ENCODE measurements around the gene SLC32A1. TPM values are rescaled to one million over a fixed set of nuclear protein-coding genes. Genes with fewer than 3 reads are reported as not detected.

SLC32A1 gene
- total RNA-seq, 1 donor from 2014 or later = not detected

DNA sequence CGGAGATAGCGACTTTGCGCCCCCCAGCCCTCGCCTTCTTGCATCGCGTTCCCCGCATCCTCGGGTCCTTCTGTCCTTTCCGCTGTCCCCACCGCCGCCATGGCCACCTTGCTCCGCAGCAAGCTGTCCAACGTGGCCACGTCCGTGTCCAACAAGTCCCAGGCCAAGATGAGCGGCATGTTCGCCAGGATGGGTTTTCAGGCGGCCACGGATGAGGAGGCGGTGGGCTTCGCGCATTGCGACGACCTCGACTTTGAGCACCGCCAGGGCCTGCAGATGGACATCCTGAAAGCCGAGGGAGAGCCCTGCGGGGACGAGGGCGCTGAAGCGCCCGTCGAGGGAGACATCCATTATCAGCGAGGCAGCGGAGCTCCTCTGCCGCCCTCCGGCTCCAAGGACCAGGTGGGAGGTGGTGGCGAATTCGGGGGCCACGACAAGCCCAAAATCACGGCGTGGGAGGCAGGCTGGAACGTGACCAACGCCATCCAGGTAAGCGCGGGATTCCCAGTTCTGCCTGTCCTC is 401 bp downstream of the SLC32A1 start:
- DNase-seq (no peak), ATAC-seq (ENCODE audit: poor library complexity) (no peak)
- intact Hi-C loops (cut with DNase I) = no loop called here

DNA sequence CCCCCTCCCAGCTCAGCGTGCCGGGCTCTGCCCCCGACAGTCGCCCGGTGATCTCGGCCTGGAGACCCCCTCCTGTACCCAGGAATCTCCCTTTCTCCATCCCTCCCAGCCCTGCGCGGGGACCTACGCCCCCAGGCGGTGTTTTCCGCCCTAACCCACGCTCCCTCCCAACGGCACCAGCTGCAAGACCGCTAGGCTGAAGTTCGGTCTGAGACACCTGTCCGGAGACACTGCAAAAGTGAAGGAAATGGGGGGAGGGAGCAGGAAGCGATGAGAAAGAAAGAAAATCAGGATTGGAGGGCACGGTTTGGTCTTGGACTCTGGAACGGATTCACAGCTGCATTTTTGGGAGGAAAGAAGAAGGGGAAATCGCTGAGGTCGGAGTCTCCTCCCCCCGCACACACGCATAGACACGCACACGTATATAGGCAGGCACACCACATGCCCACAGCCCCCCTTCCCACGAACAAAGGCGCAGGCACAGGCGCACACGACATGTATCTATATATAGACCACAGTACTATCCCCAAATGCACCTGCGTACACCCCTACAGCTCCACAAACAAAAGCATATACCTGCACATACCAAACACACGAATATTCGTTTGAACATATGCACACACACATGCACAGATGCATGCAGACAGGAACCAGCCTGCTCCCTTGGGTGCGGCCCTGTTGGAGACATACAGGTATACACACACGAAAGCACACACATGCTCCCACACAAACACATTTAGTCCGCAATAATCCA is 1.0 kb downstream of the SLC32A1 start:
- intact Hi-C loops (cut with DNase I) = no loop called here
- DNase-seq (no peak), ATAC-seq (ENCODE audit: poor library complexity) (no peak)

DNA sequence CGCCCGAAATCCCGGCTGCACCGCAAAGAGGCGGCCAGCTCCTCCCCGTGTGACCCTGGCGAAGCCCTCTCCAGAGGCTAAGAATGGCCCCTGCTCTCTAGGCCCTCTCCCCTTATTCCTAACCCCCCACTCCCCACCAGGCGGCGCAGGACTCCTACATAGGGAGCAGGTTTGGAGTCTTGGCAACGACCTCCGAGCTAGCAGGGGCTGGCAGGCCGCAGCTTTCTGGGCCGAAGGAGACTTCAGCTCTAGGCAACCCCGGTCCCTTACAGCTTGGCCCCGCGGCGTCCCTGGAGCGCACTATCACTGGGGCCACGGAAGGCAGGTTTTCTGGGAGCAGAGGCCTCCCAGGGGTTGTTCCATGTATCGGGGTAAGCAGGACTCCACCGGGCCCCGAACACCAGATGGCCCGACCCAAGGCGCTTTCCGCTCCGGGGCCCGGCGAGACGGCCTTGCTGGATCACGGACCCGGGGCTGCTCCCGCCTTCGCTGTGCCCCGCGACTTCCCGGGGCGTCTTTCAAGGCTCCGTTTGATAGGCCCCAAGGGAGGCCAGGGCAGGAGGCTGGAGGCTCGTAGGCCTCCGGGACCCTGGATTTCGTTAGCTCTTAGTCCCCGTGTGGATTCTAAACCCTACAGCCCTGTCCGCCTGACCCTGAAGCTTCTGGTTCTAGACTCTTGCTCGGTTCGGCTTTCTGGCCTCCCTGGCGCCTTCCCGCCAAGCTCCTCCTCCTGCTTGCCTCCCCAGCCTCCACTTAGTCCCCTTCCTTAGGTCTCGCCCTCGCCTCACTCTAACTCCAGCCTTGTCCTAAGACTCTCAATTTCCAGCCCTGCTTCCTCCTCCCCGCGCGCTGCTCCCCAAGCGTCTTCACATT is 1.9 kb downstream of the SLC32A1 start:
- ATAC-seq (ENCODE audit: poor library complexity) (no peak), DNase-seq (peak; percentile 42)
- intact Hi-C loops (cut with DNase I) = no loop called here

DNA sequence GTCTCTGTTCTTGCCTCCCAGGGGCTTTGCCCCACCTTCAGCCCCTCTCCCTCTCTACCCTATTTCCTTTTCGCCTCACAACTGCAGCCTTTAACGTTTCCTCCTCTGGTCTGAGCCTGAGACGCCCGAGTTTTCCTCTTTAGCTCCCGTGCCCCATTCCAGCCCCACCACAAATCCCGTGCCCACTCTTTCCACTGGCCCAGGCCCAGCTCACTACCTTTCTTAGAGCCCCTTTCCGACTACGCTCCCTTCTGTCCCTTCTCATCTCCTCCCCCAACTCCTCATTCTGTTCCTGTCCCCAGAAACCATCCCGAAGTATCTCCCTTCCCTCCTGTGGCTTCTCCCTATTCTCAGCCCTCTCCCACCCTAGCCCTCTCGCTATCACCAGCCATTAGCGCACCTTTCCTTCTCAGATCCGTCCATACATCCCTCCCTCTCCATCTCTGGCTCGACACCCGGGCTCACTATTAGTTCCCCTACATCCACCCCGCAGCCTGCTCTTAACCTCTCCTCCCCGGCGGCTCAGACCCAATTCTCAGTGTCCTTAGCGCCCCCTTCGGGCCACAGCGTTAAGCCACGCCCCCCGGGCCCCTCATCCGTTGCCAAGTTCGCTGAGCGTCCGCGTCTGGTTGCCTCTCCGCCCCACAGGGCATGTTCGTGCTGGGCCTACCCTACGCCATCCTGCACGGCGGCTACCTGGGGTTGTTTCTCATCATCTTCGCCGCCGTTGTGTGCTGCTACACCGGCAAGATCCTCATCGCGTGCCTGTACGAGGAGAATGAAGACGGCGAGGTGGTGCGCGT is 2.7 kb downstream of the SLC32A1 start:
- DNase-seq (no peak), ATAC-seq (ENCODE audit: poor library complexity) (no peak)
- intact Hi-C loops (cut with DNase I) = no loop called here

- intact Hi-C loops (cut with DNase I) = no loop called here
- no peak for ATAC-seq (ENCODE audit: poor library complexity)
- DNase-seq = peak; percentile 36
Observed at GRCh38 chr20:38727607-38728190, 3.4 kb downstream of the SLC32A1 start.

GRCh38 chr20:38728191-38728781 is 4.0 kb downstream of the SLC32A1 start:
- intact Hi-C loops (cut with DNase I) = no loop called here

DNA sequence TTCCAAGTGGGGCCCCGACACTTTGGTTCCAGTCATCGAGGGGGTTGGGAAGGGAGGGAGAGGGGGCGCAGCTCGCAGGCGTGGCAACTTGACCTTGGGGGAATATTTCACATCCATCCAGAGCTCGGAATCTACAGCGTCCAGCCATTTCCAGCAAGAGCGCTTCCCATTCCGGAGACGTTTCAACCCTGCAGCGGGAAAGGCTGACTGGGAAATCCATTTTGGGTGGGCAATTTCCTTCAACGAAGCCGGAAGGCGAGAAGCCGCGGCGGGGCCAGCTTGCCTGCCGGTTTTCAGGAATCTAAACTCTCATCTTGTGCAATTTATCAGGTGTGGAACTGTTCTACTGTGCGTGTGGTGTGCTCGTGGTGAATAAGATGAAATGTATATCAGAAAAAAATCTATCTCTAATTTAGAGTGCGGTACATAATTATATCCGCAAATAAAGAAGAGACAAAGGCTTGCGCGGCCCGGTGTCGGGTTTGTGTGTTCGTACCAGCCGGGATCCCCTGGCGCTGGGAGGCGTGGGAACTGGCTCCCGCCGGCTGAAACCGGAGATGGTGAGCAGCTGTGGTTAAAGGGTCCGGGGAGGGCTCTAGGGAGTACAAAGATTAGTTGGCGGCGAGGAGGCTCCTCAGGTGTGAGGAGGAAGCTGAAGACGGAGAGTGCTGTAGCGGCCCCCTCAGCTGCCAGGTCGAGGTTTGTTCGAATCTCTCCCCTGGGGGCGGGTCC is 4.8 kb downstream of the SLC32A1 start:
- ATAC-seq (ENCODE audit: poor library complexity) (no peak), DNase-seq (no peak)
- intact Hi-C loops (cut with DNase I) = no loop called here

More at GRCh38 chr20:38728191-38728781, 4.0 kb downstream of the SLC32A1 start:
- DNase-seq (no peak), ATAC-seq (ENCODE audit: poor library complexity) (no peak)

DNA sequence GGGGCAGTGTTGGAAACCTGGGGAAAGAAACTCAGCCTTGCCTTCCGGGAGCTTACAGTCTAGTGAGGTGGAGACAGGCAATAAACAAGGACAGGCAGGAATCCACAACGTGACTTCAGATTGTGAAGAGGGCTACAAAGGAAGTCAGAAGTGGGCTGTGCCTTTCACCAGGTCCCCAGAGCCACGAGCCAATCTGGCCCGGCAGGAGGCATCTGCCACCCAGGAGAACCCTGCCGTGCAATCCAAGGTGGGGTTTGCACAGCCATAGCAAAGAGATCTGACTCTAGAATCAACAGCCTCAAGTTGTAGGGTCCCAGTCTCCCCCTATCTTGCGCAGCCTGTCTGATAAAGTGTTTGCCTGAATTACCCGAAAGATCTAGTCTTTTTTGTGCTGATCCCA is 5.5 kb downstream of the SLC32A1 start:
- intact Hi-C loops (cut with DNase I) = loop anchor here (5.0 kb wide), 1 partner anchor 82 kb away; no protein-coding TSS in a partner anchor
- no peak for ATAC-seq (ENCODE audit: poor library complexity)

DNA sequence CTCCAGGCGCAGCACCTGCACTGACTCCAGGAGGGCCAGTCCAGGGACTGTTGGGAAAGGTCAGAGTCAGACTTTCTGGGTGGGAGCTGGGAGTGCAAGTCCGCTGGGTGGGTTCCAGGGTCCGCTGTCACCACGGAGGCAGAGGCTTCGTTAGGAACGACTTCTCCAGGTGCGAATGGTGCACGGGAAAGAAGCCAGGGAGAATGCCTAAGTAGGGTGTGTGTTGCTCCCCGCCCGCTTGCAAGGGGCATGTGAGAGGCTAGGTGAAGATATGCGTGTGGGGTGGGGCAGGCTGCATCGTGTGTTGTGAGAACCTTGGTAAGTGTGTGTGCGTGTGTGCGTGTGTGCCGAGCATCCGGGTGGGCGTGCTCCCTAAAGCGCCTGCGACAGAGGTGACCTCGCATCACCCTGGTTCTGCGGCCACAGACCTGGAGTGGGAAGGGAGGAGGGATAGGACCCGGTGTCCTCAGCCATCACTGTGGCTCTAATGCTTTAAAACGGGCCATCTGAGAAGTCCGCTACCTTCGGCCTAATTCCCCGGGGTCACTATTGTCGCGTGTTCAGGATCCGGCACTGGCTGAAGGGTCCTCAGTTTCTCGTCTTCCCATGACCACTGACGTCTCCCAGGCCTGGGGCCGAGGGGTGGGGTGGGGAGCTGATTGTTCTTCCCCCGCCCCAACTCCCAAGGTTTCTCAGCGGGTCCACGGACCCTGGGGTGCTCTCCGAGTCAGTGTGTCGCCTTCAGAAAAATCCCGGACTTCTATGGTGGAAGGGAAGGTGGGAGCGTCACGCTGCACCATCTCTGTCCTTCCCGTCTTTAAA is 6.1 kb downstream of the SLC32A1 start:
- DNase-seq (no peak), ATAC-seq (ENCODE audit: poor library complexity) (no peak)
- intact Hi-C loops (cut with DNase I) = loop anchor here (5.0 kb wide), 1 partner anchor 83 kb away; no protein-coding TSS in a partner anchor

More for the DNA sequence above, 5.5 kb downstream of the SLC32A1 start:
- DNase-seq = no peak

GRCh38 chr20:38730989-38731737 is 6.9 kb downstream of the SLC32A1 start:
- ATAC-seq (ENCODE audit: poor library complexity) (peak; percentile 90), DNase-seq (peak; percentile 80)
- intact Hi-C loops (cut with DNase I) = loop anchor here (5.0 kb wide), 1 partner anchor 84 kb away; no protein-coding TSS in a partner anchor

GRCh38 chr20:38731738-38732113 is 7.4 kb downstream of the SLC32A1 start:
- intact Hi-C loops (cut with DNase I) = loop anchor here (5.0 kb wide), 1 partner anchor 84 kb away; no protein-coding TSS in a partner anchor
- ATAC-seq (ENCODE audit: poor library complexity) (no peak), DNase-seq (no peak)

- DNase-seq (no peak), ATAC-seq (ENCODE audit: poor library complexity) (no peak)
- intact Hi-C loops (cut with DNase I) = loop anchor here (5.0 kb wide), 1 partner anchor 86 kb away; no protein-coding TSS in a partner anchor
Observed at GRCh38 chr20:38732981-38733380, 8.7 kb downstream of the SLC32A1 start.

- intact Hi-C loops (cut with DNase I) = no loop called here
- ATAC-seq (ENCODE audit: poor library complexity) (no peak), DNase-seq (no peak)
Observed at GRCh38 chr20:38735172-38735571, 10.9 kb downstream of the SLC32A1 start.

DNA sequence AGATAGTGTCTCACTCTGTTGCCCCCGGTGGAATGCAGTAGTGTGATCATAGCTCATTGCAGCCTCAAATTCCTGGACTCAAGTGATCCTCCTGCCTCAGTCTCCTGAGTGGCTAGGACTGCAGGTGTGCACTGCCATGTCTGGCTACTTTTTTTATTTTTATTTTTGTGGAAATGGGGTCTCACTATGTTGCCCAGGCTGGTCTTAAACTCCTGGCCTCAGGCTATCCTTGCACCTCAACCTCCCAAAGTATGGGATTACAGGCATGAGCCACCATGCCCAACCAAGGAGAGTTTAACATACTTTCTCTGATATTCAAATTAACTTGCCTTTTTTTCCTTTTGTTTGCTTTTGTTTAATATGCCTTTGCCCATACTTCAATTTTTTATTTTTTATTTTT is 13.6 kb downstream of the SLC32A1 start:
- DNase-seq = no peak
- intact Hi-C loops (cut with DNase I) = no loop called here
- no peak for ATAC-seq (ENCODE audit: poor library complexity)

DNA sequence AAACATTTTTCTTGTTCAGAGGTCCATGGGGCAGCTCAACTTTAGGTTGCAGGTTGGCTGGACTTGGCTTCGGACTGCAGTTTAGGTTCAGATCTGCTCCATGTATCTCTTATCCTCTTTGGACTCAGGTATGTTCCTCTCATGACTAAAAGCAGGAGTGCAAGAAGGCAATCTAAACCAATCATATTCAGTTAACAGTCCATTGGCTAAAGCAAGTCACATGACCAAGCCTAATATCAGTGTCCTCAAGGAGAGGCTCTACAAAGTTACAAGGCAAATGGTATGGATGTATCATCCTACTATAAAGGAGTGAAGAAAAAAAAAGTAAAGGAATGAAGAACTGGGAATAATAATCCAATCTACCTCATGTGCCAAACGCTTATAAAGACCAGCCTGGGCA is 21.5 kb downstream of the SLC32A1 start:
- ATAC-seq (ENCODE audit: poor library complexity) (no peak), DNase-seq (no peak)
- intact Hi-C loops (cut with DNase I) = no loop called here
